ENCODE data around the gene ZNF311. TPM values are rescaled to one million over a fixed set of nuclear protein-coding genes. Genes with fewer than 3 reads are reported as not detected.

ZNF311 gene
- total and polyA plus RNA-seq, 2 of the 13 experiments (the other 11 are each of a cell fraction or from before 2014, with no cell fraction given): not detected

GRCh38 chr6:28977341-28978132 is 27.6 kb downstream of the ZNF311 start (continued):
- TF ChIP-seq, protein P1, sequence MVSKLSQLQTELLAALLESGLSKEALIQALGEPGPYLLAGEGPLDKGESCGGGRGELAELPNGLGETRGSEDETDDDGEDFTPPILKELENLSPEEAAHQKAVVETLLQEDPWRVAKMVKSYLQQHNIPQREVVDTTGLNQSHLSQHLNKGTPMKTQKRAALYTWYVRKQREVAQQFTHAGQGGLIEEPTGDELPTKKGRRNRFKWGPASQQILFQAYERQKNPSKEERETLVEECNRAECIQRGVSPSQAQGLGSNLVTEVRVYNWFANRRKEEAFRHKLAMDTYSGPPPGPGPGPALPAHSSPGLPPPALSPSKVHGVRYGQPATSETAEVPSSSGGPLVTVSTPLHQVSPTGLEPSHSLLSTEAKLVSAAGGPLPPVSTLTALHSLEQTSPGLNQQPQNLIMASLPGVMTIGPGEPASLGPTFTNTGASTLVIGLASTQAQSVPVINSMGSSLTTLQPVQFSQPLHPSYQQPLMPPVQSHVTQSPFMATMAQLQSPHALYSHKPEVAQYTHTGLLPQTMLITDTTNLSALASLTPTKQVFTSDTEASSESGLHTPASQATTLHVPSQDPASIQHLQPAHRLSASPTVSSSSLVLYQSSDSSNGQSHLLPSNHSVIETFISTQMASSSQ (IDR thresholded peaks at IDR 0.05; ENCODE audit: low read depth): no peak
- TF ChIP-seq, protein P1 (CRISPR knock-in tag; IDR thresholded peaks at IDR 0.05; ENCODE audit: borderline replicate concordance): no peak
- TF ChIP-seq, protein P2, sequence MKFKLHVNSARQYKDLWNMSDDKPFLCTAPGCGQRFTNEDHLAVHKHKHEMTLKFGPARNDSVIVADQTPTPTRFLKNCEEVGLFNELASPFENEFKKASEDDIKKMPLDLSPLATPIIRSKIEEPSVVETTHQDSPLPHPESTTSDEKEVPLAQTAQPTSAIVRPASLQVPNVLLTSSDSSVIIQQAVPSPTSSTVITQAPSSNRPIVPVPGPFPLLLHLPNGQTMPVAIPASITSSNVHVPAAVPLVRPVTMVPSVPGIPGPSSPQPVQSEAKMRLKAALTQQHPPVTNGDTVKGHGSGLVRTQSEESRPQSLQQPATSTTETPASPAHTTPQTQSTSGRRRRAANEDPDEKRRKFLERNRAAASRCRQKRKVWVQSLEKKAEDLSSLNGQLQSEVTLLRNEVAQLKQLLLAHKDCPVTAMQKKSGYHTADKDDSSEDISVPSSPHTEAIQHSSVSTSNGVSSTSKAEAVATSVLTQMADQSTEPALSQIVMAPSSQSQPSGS (CRISPR knock-in tag; IDR thresholded peaks at IDR 0.05): no peak

GRCh38 chr6:28976677-28977076 is 28.4 kb downstream of the ZNF311 start:
- ChIA-PET POLR2A (interaction anchor here (0.9 kb wide), 1 partner anchor 54 kb away, joined by 3 read pairs; no protein-coding TSS in a partner anchor), CTCF (ENCODE audit: low intra/inter-chr PET ratio, low total read pairs) (no interaction called here)
- no TSS peak for BruUV-seq (replicated peaks)
- Histone ChIP-seq H4K20me1 (ENCODE audit: insufficient read depth, low read length) (no peaks in the 10 kb centered on the region), H3K9ac (ENCODE audit: insufficient read depth, low read depth, low read length) (no peak overlapping the region), H3K27ac (ENCODE audit: extremely low read length, insufficient read depth, low read length) (no peak overlapping the region), H3K27me3 (ENCODE audit: control insufficient read depth in 1 of 2, insufficient read depth in 2 of 2, low read length in 2 of 2) (no peaks in the 10 kb centered on the region; a peak in 1 of 5 replicates), H3K9me3 (ENCODE audit: low read length) (no peaks in the 10 kb centered on the region), H3K79me2 (ENCODE audit: insufficient read depth, low read length) (no peaks in the 10 kb centered on the region), H3K4me2 (ENCODE audit: low read depth, low read length) (no peak overlapping the region), H3K4me3 (replicated peaks in 1 of 3; ENCODE audit: insufficient read depth in 1 of 3, low read depth in 2 of 3, low read length in 3 of 3) (no peak overlapping the region), H2AFZ (ENCODE audit: low read length) (no peak overlapping the region), H3K36me3 (replicated peaks in 1 of 2; ENCODE audit: control insufficient read depth in 1 of 2, insufficient read depth in 2 of 2, low read length in 2 of 2) (no peaks in the 10 kb centered on the region), H3K4me1 (ENCODE audit: insufficient read depth, low read length) (peaks cover 50% of the 10 kb centered on the region)
- DNase-seq (ENCODE audit: low spot score) (no peak), ATAC-seq (no peak), FAIRE-seq (no peak)
- intact Hi-C loops (cut with micrococcal nuclease; ENCODE audit: unreplicated experiment): no loop called here
- 97% methylated on average over 3 of the region's 3 CpGs for WGBS (ENCODE audit: low lambda C conversion rate)
- in situ Hi-C loops (cut with HindIII; ENCODE audit: extremely low pct_ligation_motif_present, low pct_unique_long_range_greater_than_20kb): no loop called here
- TF ChIP-seq MBNL3 (CRISPR knock-in tag; conservative IDR thresholded peaks at IDR 0.05) (no peak), ZNF326 (CRISPR knock-in tag; IDR thresholded peaks at IDR 0.05; ENCODE audit: borderline replicate concordance) (no peak), ZNF629 (CRISPR knock-in tag; conservative IDR thresholded peaks at IDR 0.05) (no peak), NFKBIZ (CRISPR knock-in tag; IDR thresholded peaks at IDR 0.05) (no peak), SIX1 (CRISPR knock-in tag; IDR thresholded peaks at IDR 0.05; ENCODE audit: borderline replicate concordance) (no peak), ZNF280D (CRISPR knock-in tag; IDR thresholded peaks at IDR 0.05) (no peak), SPEN (CRISPR knock-in tag; IDR thresholded peaks at IDR 0.05; ENCODE audit: low read depth) (no peak), MTF1 (CRISPR knock-in tag; IDR thresholded peaks at IDR 0.05) (no peak)
